Neural cell (in vitro differentiated cells): ENCODE results near the gene SYTL3. TPM values are rescaled to one million over a fixed set of nuclear protein-coding genes. Genes with fewer than 3 reads are reported as not detected.

Source experiments
- H2AFZ ChIP-seq: fragments of 200-600, 300-800 bp; sonication (generic), shearing (Covaris generic); 2 replicates; pipeline ENCODE4 v1.6.0; 2014; ENCODE audit warnings: low read depth, mild to moderate bottlenecking, antibody characterized with exemption, low read length, moderate library complexity
- H3F3A ChIP-seq: fragments of 200-600 bp; shearing (Covaris generic); 2 replicates; pipeline ENCODE4 v1.6.1; 2016; ENCODE audit warnings: mild to moderate bottlenecking, moderate library complexity, mixed read lengths, antibody characterized with exemption, low read length; ENCODE audit not compliant: insufficient read depth, poor library complexity, severe bottlenecking
- H3K27ac ChIP-seq: fragments of 200-600, 300-800 bp; sonication (generic), shearing (Covaris generic); 2 replicates; pipeline ENCODE4 v1.5.1; 2014; ENCODE audit warnings: mild to moderate bottlenecking, low read length, moderate library complexity
- H3K27me3 ChIP-seq: fragments of 300-800, 200-600 bp; sonication (generic), shearing (Covaris generic); 2 replicates; pipeline ENCODE4 v1.6.0; 2014; ENCODE audit warnings: mild to moderate bottlenecking, low read depth, low read length, moderate library complexity; ENCODE audit not compliant: insufficient read depth
- H3K36me3 ChIP-seq: fragments of 300-800, 200-600 bp; sonication (generic), shearing (Covaris generic); 2 replicates; pipeline ENCODE4 v1.5.1; 2014; ENCODE audit warnings: mild to moderate bottlenecking, antibody characterized with exemption, low read length, moderate library complexity; ENCODE audit not compliant: insufficient read depth
- H3K4me2 ChIP-seq: fragments of 300-800, 200-600 bp; sonication (generic), shearing (Covaris generic); 2 replicates; pipeline ENCODE4 v1.6.0; 2014; ENCODE audit warnings: mild to moderate bottlenecking, low read length
- H3K4me3 ChIP-seq: fragments of 300-800, 200-600 bp; sonication (generic), shearing (Covaris generic); 2 replicates; pipeline ENCODE4 v1.5.1; 2014; ENCODE audit warnings: mild to moderate bottlenecking, low read length, moderate library complexity
- H3K79me2 ChIP-seq: fragments of 200-600 bp; shearing (Covaris generic); replicated peaks from 2 replicates; pipeline ENCODE4 v1.6.0; 2014; ENCODE audit warnings: mild to moderate bottlenecking, low read length, moderate library complexity; ENCODE audit not compliant: insufficient read depth
- H3K9ac ChIP-seq: fragments of 300-800, 200-600 bp; sonication (generic), shearing (Covaris generic); 2 replicates; pipeline ENCODE4 v1.6.1; 2016; ENCODE audit warnings: mild to moderate bottlenecking, low read length, mixed read lengths
- H3K9me2 ChIP-seq: fragments of 200-600 bp; shearing (Covaris generic); 2 replicates; pipeline ENCODE4 v1.6.1; 2016; ENCODE audit warnings: mild to moderate bottlenecking, low read length, mixed read lengths; ENCODE audit not compliant: insufficient read depth
- H3K9me3 ChIP-seq: fragments of 200-600, 300-800 bp; sonication (generic), shearing (Covaris generic); 2 replicates; pipeline ENCODE4 v1.6.1; 2016; ENCODE audit warnings: mild to moderate bottlenecking, mixed run types, low read length, moderate library complexity, mixed read lengths
- H4K20me1 ChIP-seq: fragments of 200-600 bp; shearing (Covaris generic); 2 replicates; pipeline ENCODE4 v1.6.1; 2016; ENCODE audit warnings: mild to moderate bottlenecking, mixed run types; ENCODE audit not compliant: insufficient read depth
- CTCF ChIP-seq: fragments of 450-650 bp; IDR thresholded peaks from 2 replicates; pipeline ENCODE4 v1.5.1; 2014; ENCODE audit warnings: antibody characterized with exemption, mild to moderate bottlenecking, moderate library complexity; ENCODE audit not compliant: poor library complexity, severe bottlenecking
- EP300 ChIP-seq: fragments of 450-650 bp; conservative IDR thresholded peaks from 2 replicates; pipeline ENCODE4 v1.6.1; 2014; ENCODE audit warnings: antibody characterized with exemption, mild to moderate bottlenecking, moderate library complexity; ENCODE audit not compliant: poor library complexity, severe bottlenecking
- EZH2 ChIP-seq: fragments of 200-600, 300-800 bp; shearing (Covaris generic), sonication (generic); IDR thresholded peaks from 2 replicates; pipeline ENCODE4 v1.6.1; 2014; ENCODE audit warnings: antibody characterized with exemption, low read length, borderline replicate concordance, mild to moderate bottlenecking; ENCODE audit not compliant: insufficient read depth, poor library complexity, severe bottlenecking
- MXI1 ChIP-seq: fragments of 450-650 bp; conservative IDR thresholded peaks from 2 replicates; pipeline ENCODE4 v1.6.1; 2014; ENCODE audit warnings: antibody characterized with exemption, mild to moderate bottlenecking; ENCODE audit not compliant: poor library complexity, severe bottlenecking
- POLR2AphosphoS5 ChIP-seq: IDR thresholded peaks from 2 replicates; pipeline ENCODE4 v1.6.1; 2012
- RAD21 ChIP-seq: fragments of 450-650 bp; conservative IDR thresholded peaks from 2 replicates; pipeline ENCODE4 v1.6.1; 2014; ENCODE audit warnings: antibody characterized with exemption, mild to moderate bottlenecking, moderate library complexity
- REST ChIP-seq: IDR thresholded peaks from 2 replicates; pipeline ENCODE4 v1.6.1; 2012; ENCODE audit warnings: borderline replicate concordance
- SMC3 ChIP-seq: fragments of 450-650 bp; conservative IDR thresholded peaks from 2 replicates; pipeline ENCODE4 v1.6.1; 2014; ENCODE audit warnings: antibody characterized with exemption, mild to moderate bottlenecking, moderate library complexity; ENCODE audit not compliant: poor library complexity
- TAF1 ChIP-seq: IDR thresholded peaks from 2 replicates; pipeline ENCODE4 v1.6.1; 2012; ENCODE audit warnings: low read depth
- polyA plus RNA-seq: library from polyadenylated mRNA; depleted of rRNA; stranded (reverse); fragments of >200 nt; gene quantifications from 2 replicates; pipeline ENCODE4 v1.2.3, GENCODE V29; 2014

Gene SYTL3
- polyA plus RNA-seq, 1 donor from 2014 or later, result 2.1 TPM

GRCh38 chr6:158775832-158776231, 126.0 kb downstream of the SYTL3 start:
- H3K9me3 ChIP-seq, result no peaks in the 10 kb centered on the region
- no peaks in the 10 kb centered on the region for H3K79me2 ChIP-seq
- no peaks in the 10 kb centered on the region for H4K20me1 ChIP-seq
- no peak overlapping the region for H3K27ac ChIP-seq
- no peak overlapping the region for H3K4me3 ChIP-seq
- H3K9ac ChIP-seq, result no peak overlapping the region
- H3K27me3 ChIP-seq, result no peaks in the 10 kb centered on the region
- H2AFZ ChIP-seq, result no peak overlapping the region
- no peak overlapping the region for H3K4me2 ChIP-seq
- no peaks in the 10 kb centered on the region for H3K36me3 ChIP-seq
- no peaks in the 10 kb centered on the region for H3F3A ChIP-seq
- no peaks in the 10 kb centered on the region for H3K9me2 ChIP-seq
- TF ChIP-seq POLR2AphosphoS5, result no peak
- TF ChIP-seq REST, result no peak
- TF ChIP-seq TAF1, result no peak

GRCh38 chr6:158776737-158777136, 126.9 kb downstream of the SYTL3 start:
- Histone ChIP-seq H4K20me1 (no peaks in the 10 kb centered on the region), H3K9ac (no peak overlapping the region), H3F3A (no peaks in the 10 kb centered on the region), H2AFZ (no peak overlapping the region), H3K9me2 (no peaks in the 10 kb centered on the region), H3K27me3 (no peaks in the 10 kb centered on the region), H3K27ac (no peak overlapping the region), H3K36me3 (no peaks in the 10 kb centered on the region), H3K9me3 (no peaks in the 10 kb centered on the region), H3K79me2 (no peaks in the 10 kb centered on the region), H3K4me3 (no peak overlapping the region), H3K4me2 (no peak overlapping the region)
- TF ChIP-seq REST (no peak), TAF1 (no peak), SMC3 (no peak), EZH2 (no peak), MXI1 (no peak), POLR2AphosphoS5 (no peak), RAD21 (no peak), EP300 (no peak), CTCF (no peak)
